GM23338 (cell line): ENCODE results near the gene TRABD2A. TPM values are rescaled to one million over a fixed set of nuclear protein-coding genes. Genes with fewer than 3 reads are reported as not detected.
A peak's percentile ranks its signal among the peaks of the same experiment; 100 is the strongest.

Source experiments
- ATAC-seq: fragments of 200-7000 bp; cut with Tn5 transposase; 3 replicates; pipeline ENCODE4 v1.9.1; 2020
- DNase-seq: peaks from one replicate; pipeline ENCODE4 v3.0.0-alpha.2; 2015; ENCODE audit warnings: low spot score
- H2AFZ ChIP-seq: fragments of 200-600 bp; sonication (generic); 2 replicates; pipeline ENCODE4 v1.8.0; 2016; ENCODE audit warnings: antibody characterized with exemption, mild to moderate bottlenecking, moderate library complexity
- H3F3A ChIP-seq: fragments of 200-600 bp; sonication (generic); replicated peaks from 2 replicates; pipeline ENCODE4 v1.8.0; 2017; ENCODE audit warnings: antibody characterized with exemption, mixed run types, low read depth
- H3K27ac ChIP-seq: fragments of 200-600 bp; sonication (generic); 2 replicates; pipeline ENCODE4 v1.6.1; 2016; ENCODE audit warnings: low read depth
- H3K27me3 ChIP-seq: fragments of 200-600 bp; sonication (generic); 2 replicates; pipeline ENCODE4 v1.8.0; 2016; ENCODE audit warnings: mild to moderate bottlenecking, mixed run types, moderate library complexity; ENCODE audit not compliant: insufficient read depth
- H3K36me3 ChIP-seq: fragments of 200-600 bp; sonication (generic); 2 replicates; pipeline ENCODE4 v1.8.0; 2016; ENCODE audit warnings: mild to moderate bottlenecking; ENCODE audit not compliant: insufficient read depth
- H3K4me1 ChIP-seq: fragments of 200-600 bp; sonication (generic); 2 replicates; pipeline ENCODE4 v1.8.0; 2016; ENCODE audit warnings: mild to moderate bottlenecking, moderate library complexity; ENCODE audit not compliant: insufficient read depth
- H3K4me2 ChIP-seq: fragments of 200-600 bp; sonication (generic); 2 replicates; pipeline ENCODE4 v1.7.1; 2017; ENCODE audit warnings: mixed run types
- H3K4me3 ChIP-seq: fragments of 200-600 bp; sonication (generic); 2 replicates; pipeline ENCODE4 v1.6.1; 2016; ENCODE audit warnings: mixed run types
- H3K79me2 ChIP-seq: fragments of 200-600 bp; sonication (generic); replicated peaks from 2 replicates; pipeline ENCODE4 v1.8.0; 2017; ENCODE audit warnings: mild to moderate bottlenecking; ENCODE audit not compliant: insufficient read depth
- H3K9me2 ChIP-seq: fragments of 200-600 bp; sonication (generic); 2 replicates; pipeline ENCODE4 v1.8.0; 2017; ENCODE audit not compliant: insufficient read depth
- H4K20me1 ChIP-seq: fragments of 200-600 bp; sonication (generic); replicated peaks from 2 replicates; pipeline ENCODE4 v1.8.0; 2017; ENCODE audit warnings: mild to moderate bottlenecking; ENCODE audit not compliant: insufficient read depth
- H3K27ac Mint-ChIP-seq: 2 replicates; pipeline ENCODE4 v1.8.0; 2020; ENCODE audit warnings: inconsistent platforms, mild to moderate bottlenecking, moderate library complexity, mixed read lengths
- H3K27me3 Mint-ChIP-seq: 3 replicates; pipeline ENCODE4 v1.8.0; 2022; ENCODE audit warnings: low read depth, mild to moderate bottlenecking, moderate library complexity, mixed read lengths, inconsistent platforms; ENCODE audit not compliant: insufficient read depth, poor library complexity
- H3K36me3 Mint-ChIP-seq: 3 replicates; pipeline ENCODE4 v1.8.0; 2021; ENCODE audit warnings: low read depth, mild to moderate bottlenecking, inconsistent platforms, moderate library complexity, mixed read lengths
- H3K4me1 Mint-ChIP-seq: 3 replicates; pipeline ENCODE4 v1.8.0; 2020; ENCODE audit warnings: mild to moderate bottlenecking, inconsistent platforms, mixed read lengths
- H3K4me3 Mint-ChIP-seq: 3 replicates; pipeline ENCODE4 v1.8.0; 2021; ENCODE audit warnings: moderate library complexity, mild to moderate bottlenecking, inconsistent platforms, mixed read lengths
- H3K9me3 Mint-ChIP-seq: 3 replicates; pipeline ENCODE4 v1.8.0; 2020; ENCODE audit warnings: moderate library complexity, mild to moderate bottlenecking, inconsistent platforms, mixed read lengths
- CREB1 ChIP-seq: fragments of 250-450 bp; sonication (Bioruptor Pico); IDR thresholded peaks from 2 replicates; pipeline ENCODE4 v1.5.0; 2020; ENCODE audit warnings: low read depth, mild to moderate bottlenecking, moderate library complexity
- CTCF ChIP-seq, 2 experiments: fragments of 200-600 bp in 1 of 2; sonication (generic) in 1 of 2; conservative IDR thresholded peaks; 2 replicates each; pipeline versions ENCODE4 v1.5.1 to v1.6.1; 2016 to 2017; ENCODE audit warnings: antibody characterized with exemption in 2 of 2, low read depth in 2 of 2, mild to moderate bottlenecking in 2 of 2, moderate library complexity in 1 of 2
- EZH2 ChIP-seq: fragments of 200-600 bp; sonication (generic); IDR thresholded peaks from one replicate; pipeline ENCODE4 v1.8.0; 2017; ENCODE audit warnings: antibody characterized with exemption, mild to moderate bottlenecking, low read depth; ENCODE audit not compliant: unreplicated experiment
- REST ChIP-seq: IDR thresholded peaks from one replicate; pipeline ENCODE4 v1.6.1; 2018; ENCODE audit warnings: antibody characterized with exemption; ENCODE audit not compliant: unreplicated experiment
- ZNF331 ChIP-seq: fragments of 250-450 bp; sonication (Bioruptor Pico); IDR thresholded peaks from 2 replicates; pipeline ENCODE4 v1.5.0; 2020; ENCODE audit warnings: low read depth, mild to moderate bottlenecking, moderate library complexity
- ZNF462 ChIP-seq: fragments of 250-450 bp; sonication (Bioruptor Pico); IDR thresholded peaks from 2 replicates; pipeline ENCODE4 v1.5.0; 2020; ENCODE audit warnings: mild to moderate bottlenecking, moderate library complexity
- polyA plus RNA-seq: library from polyadenylated mRNA; unstranded; fragments of >200 nt; fragmentation: Nextera tagmentation; extraction: Ambion mirVana; gene quantifications from 2 replicates; pipeline ENCODE4 v1.2.1, GENCODE V29; 2016
- total RNA-seq: library from RNA; depleted of rRNA; stranded (reverse); fragments of >200 nt; shearing (Covaris generic); gene quantifications from 2 replicates; pipeline ENCODE4 v1.2.3, GENCODE V29; 2014

Gene TRABD2A
- total and polyA plus RNA-seq, 2 experiments from 2014 or later: 5.5 to 12.1 TPM

GRCh38 chr2:84894131-84894586 is 13.3 kb upstream of the TRABD2A start (continued):
- TF ChIP-seq ZNF462 (CRISPR knock-in tag): no peak

- Mint-ChIP-seq H3K36me3 (no peaks in the 10 kb centered on the region), H3K9me3 (no peaks in the 10 kb centered on the region), H3K27me3 (peaks cover 4% of the 10 kb centered on the region), H3K27ac (no peak overlapping the region), H3K4me1 (peaks cover 15% of the 10 kb centered on the region), H3K4me3 (no peak overlapping the region)
- 0 out of 2 replicates have a peak overlapping the region, but pooled peaks have one; percentile 59 for H2AFZ ChIP-seq
- H3K27me3 ChIP-seq: no peaks in the 10 kb centered on the region
- H3K4me2 ChIP-seq: no peak overlapping the region
- no peaks in the 10 kb centered on the region for H3K79me2 ChIP-seq
- no peaks in the 10 kb centered on the region for H3K36me3 ChIP-seq
- H3F3A ChIP-seq: peaks cover 6% of the 10 kb centered on the region; the same call in 1 of the 2 replicates
- no peak for DNase-seq
- no peaks in the 10 kb centered on the region for H4K20me1 ChIP-seq
- no peak for ATAC-seq
- peaks cover 9% of the 10 kb centered on the region; the same call in 1 of the 2 replicates for H3K4me1 ChIP-seq
- no peak overlapping the region for H3K27ac ChIP-seq
- H3K4me3 ChIP-seq: no peak overlapping the region
- no peaks in the 10 kb centered on the region for H3K9me2 ChIP-seq
- TF ChIP-seq CTCF (conservative IDR thresholded peaks at IDR 0.05; ENCODE audit: low read depth in 2 of 2): no peak
- no peak for TF ChIP-seq ZNF331 (CRISPR knock-in tag)
- no peak for TF ChIP-seq EZH2
- TF ChIP-seq CREB1 (CRISPR knock-in tag): no peak
- no peak for TF ChIP-seq REST
Observed at GRCh38 chr2:84891355-84892010, 10.6 kb upstream of the TRABD2A start.
